Loucy (cell line): ENCODE data around the gene LRRC55.

ENCODE experiments used
- EZH2phosphoT487 ChIP-seq: fragments of 200-600 bp; IDR thresholded peaks from 2 replicates; pipeline ENCODE4 v1.6.1; 2018; ENCODE audit warnings: antibody characterized with exemption, mild to moderate bottlenecking, moderate library complexity, borderline replicate concordance
- TF ChIP-seq, protein P1 (sequence below): fragments of 200-600 bp; sonication (generic); conservative IDR thresholded peaks from 2 replicates; pipeline ENCODE4 v1.5.1; 2014; ENCODE audit warnings: mild to moderate bottlenecking, antibody characterized with exemption, low read length

DNA sequence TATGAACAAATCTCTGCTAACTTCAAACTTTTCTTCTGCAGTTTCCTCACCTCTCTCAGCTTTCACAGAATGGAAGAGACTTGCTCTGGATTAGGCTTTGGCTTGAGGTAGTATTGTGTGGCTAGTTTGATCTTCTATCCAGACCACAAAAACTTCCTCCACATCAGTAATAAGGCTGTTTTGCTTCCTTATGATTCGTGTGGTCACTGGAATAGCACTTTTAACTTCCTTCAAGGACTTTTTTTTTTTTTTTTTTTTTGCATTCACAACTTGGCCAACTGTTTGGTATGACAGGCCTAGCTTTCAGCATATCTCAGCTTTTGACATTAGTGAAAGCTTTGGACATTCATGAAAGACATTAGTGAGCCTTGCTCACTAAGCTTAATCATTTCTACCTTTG, 47.5 kb upstream of the LRRC55 start:
- TF ChIP-seq, protein P1, sequence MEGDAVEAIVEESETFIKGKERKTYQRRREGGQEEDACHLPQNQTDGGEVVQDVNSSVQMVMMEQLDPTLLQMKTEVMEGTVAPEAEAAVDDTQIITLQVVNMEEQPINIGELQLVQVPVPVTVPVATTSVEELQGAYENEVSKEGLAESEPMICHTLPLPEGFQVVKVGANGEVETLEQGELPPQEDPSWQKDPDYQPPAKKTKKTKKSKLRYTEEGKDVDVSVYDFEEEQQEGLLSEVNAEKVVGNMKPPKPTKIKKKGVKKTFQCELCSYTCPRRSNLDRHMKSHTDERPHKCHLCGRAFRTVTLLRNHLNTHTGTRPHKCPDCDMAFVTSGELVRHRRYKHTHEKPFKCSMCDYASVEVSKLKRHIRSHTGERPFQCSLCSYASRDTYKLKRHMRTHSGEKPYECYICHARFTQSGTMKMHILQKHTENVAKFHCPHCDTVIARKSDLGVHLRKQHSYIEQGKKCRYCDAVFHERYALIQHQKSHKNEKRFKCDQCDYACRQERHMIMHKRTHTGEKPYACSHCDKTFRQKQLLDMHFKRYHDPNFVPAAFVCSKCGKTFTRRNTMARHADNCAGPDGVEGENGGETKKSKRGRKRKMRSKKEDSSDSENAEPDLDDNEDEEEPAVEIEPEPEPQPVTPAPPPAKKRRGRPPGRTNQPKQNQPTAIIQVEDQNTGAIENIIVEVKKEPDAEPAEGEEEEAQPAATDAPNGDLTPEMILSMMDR, result no peak
- TF ChIP-seq EZH2phosphoT487, result no peak
